PC-3 (cell line): ENCODE data around the gene CPNE7. TPM values are rescaled to one million over a fixed set of nuclear protein-coding genes. Genes with fewer than 3 reads are reported as not detected.

ENCODE experiments used
- ATAC-seq: fragments of 200-7000 bp; cut with Tn5 transposase; 2 replicates; pipeline ENCODE4 v1.9.1; 2020; ENCODE audit warnings: mild to moderate bottlenecking, moderate library complexity
- BruUV-seq: library from RNA; stranded (reverse); fragments of 400-500 nt; replicated peaks from 2 replicates; lab custom pipeline; 2021; lab: Mats Ljungman, UMichigan
- CTCF ChIA-PET: fragments of 300-600 bp; sonication (Branson Sonifier 250); formaldehyde crosslinking; loops from one replicate; lab custom pipeline; 2022; ENCODE audit warnings: antibody characterized with exemption; lab: Charles Lee
- POLR2A ChIA-PET: fragments of 300-600 bp; sonication (Branson Sonifier 250); formaldehyde crosslinking; loops from one replicate; lab custom pipeline; 2022; ENCODE audit warnings: antibody characterized with exemption; ENCODE audit not compliant: unreplicated experiment; lab: Charles Lee
- DNase-seq: peaks from one replicate; pipeline ENCODE4 v3.0.0-alpha.2; 2015
- H2AFZ ChIP-seq: fragments of 300-600 bp; sonication (generic); 2 replicates; pipeline ENCODE4 v1.6.0; 2016; ENCODE audit warnings: antibody characterized with exemption, low read length
- H3F3A ChIP-seq: fragments of 300-600 bp; sonication (generic); one replicate; pipeline ENCODE4 v1.6.0; 2017; ENCODE audit warnings: antibody characterized with exemption, low read length, control low read depth, mild to moderate bottlenecking; ENCODE audit not compliant: unreplicated experiment
- H3K27ac ChIP-seq: fragments of 300-600 bp; sonication (generic); 2 replicates; pipeline ENCODE4 v1.5.1; 2016; ENCODE audit warnings: mild to moderate bottlenecking, low read length
- H3K27me3 ChIP-seq: fragments of 300-600 bp; sonication (generic); 2 replicates; pipeline ENCODE4 v1.6.1; 2016; ENCODE audit warnings: low read length, mixed read lengths
- H3K36me3 ChIP-seq: fragments of 300-600 bp; sonication (generic); 2 replicates; pipeline ENCODE4 v1.6.1; 2016; ENCODE audit warnings: low read depth, mixed run types, low read length, mixed read lengths
- H3K4me1 ChIP-seq: fragments of 300-600 bp; sonication (generic); 2 replicates; pipeline ENCODE4 v1.5.1; 2016; ENCODE audit warnings: low read length; ENCODE audit not compliant: insufficient read depth
- H3K4me2 ChIP-seq: fragments of 300-600 bp; sonication (generic); 2 replicates; pipeline ENCODE4 v1.6.0; 2016; ENCODE audit warnings: low read length
- H3K4me3 ChIP-seq: fragments of 300-600 bp; sonication (generic); 2 replicates; pipeline ENCODE4 v1.5.1; 2016; ENCODE audit warnings: mild to moderate bottlenecking, low read length, mixed read lengths
- H3K79me2 ChIP-seq: fragments of 300-600 bp; sonication (generic); 2 replicates; pipeline ENCODE4 v1.6.1; 2017; ENCODE audit warnings: low read length, mixed read lengths
- H3K9ac ChIP-seq: fragments of 300-600 bp; sonication (generic); 2 replicates; pipeline ENCODE4 v1.6.0; 2016; ENCODE audit warnings: mild to moderate bottlenecking, low read length
- H3K9me2 ChIP-seq: fragments of 300-600 bp; sonication (generic); replicated peaks from 2 replicates; pipeline ENCODE4 v1.6.1; 2016; ENCODE audit warnings: mixed run types, low read length, mixed read lengths
- H3K9me3 ChIP-seq: fragments of 300-600 bp; sonication (generic); 2 replicates; pipeline ENCODE4 v1.6.1; 2016; ENCODE audit warnings: low read length, mixed read lengths
- H4K20me1 ChIP-seq: fragments of 300-600 bp; sonication (generic); 2 replicates; pipeline ENCODE4 v1.6.1; 2016; ENCODE audit warnings: low read length, mixed read lengths
- EZH2 ChIP-seq: fragments of 300-600 bp; sonication (generic); IDR thresholded peaks from one replicate; pipeline ENCODE4 v1.6.1; 2017; ENCODE audit warnings: antibody characterized with exemption, mild to moderate bottlenecking, low read length; ENCODE audit not compliant: unreplicated experiment
- EZH2phosphoT487 ChIP-seq: fragments of 300-600 bp; sonication (generic); IDR thresholded peaks from 2 replicates; pipeline ENCODE4 v1.6.1; 2018; ENCODE audit warnings: mild to moderate bottlenecking, antibody characterized with exemption, low read length, borderline replicate concordance
- intact Hi-C: fragments of 100-400 bp; cut with micrococcal nuclease; formaldehyde crosslinking; loops from 2 replicates; pipeline ENCODE4 v1.9.0; 2023
- total RNA-seq: library from RNA; depleted of rRNA; stranded (reverse); fragments of >200 nt; gene quantifications from 2 replicates; pipeline ENCODE4 v1.2.3, GENCODE V29; 2014
- TF ChIP-seq, protein P1 (sequence below): fragments of 300-600 bp; sonication (generic); conservative IDR thresholded peaks from 2 replicates; pipeline ENCODE4 v1.5.1; 2017; ENCODE audit warnings: antibody characterized with exemption, low read depth, mild to moderate bottlenecking, low read length

The CPNE7 gene
- total RNA-seq, 1 experiment from 2014 or later: 29.7 TPM

GRCh38 chr16:89612415-89613166 lies 37.0 kb downstream of the CPNE7 start:
- no peaks in the 10 kb centered on the region for H3K9me2 ChIP-seq
- H3K4me3 ChIP-seq: no peak overlapping the region
- H3K4me2 ChIP-seq: no peak overlapping the region
- H3K27ac ChIP-seq: no peak overlapping the region
- no peaks in the 10 kb centered on the region for H4K20me1 ChIP-seq
- POLR2A ChIA-PET: no interaction called here
- H3K27me3 ChIP-seq: no peaks in the 10 kb centered on the region
- intact Hi-C loops: no loop called here
- TF ChIP-seq EZH2 (no peak), EZH2phosphoT487 (no peak)
- TF ChIP-seq, protein P1, sequence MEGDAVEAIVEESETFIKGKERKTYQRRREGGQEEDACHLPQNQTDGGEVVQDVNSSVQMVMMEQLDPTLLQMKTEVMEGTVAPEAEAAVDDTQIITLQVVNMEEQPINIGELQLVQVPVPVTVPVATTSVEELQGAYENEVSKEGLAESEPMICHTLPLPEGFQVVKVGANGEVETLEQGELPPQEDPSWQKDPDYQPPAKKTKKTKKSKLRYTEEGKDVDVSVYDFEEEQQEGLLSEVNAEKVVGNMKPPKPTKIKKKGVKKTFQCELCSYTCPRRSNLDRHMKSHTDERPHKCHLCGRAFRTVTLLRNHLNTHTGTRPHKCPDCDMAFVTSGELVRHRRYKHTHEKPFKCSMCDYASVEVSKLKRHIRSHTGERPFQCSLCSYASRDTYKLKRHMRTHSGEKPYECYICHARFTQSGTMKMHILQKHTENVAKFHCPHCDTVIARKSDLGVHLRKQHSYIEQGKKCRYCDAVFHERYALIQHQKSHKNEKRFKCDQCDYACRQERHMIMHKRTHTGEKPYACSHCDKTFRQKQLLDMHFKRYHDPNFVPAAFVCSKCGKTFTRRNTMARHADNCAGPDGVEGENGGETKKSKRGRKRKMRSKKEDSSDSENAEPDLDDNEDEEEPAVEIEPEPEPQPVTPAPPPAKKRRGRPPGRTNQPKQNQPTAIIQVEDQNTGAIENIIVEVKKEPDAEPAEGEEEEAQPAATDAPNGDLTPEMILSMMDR: no peak
- H3K9me3 ChIP-seq: no peaks in the 10 kb centered on the region
- no peaks in the 10 kb centered on the region for H3K79me2 ChIP-seq
- ATAC-seq (no peak), DNase-seq (no peak)
- H3F3A ChIP-seq: no peaks in the 10 kb centered on the region
- no TSS peak for BruUV-seq
- H2AFZ ChIP-seq: no peak overlapping the region
- no peaks in the 10 kb centered on the region for H3K4me1 ChIP-seq
- no peaks in the 10 kb centered on the region for H3K36me3 ChIP-seq
- no peak overlapping the region for H3K9ac ChIP-seq
- CTCF ChIA-PET: no interaction called here

GRCh38 chr16:89613231-89613953 lies 37.8 kb downstream of the CPNE7 start, which contains the start of gene DPEP1:
TSS of gene DPEP1 (plus strand) at chr16:89613642. CDS start at chr16:89630411, 16,769 bp downstream.
- Histone ChIP-seq H3K4me2 (no peak within 1 kb of the TSS), H2AFZ (no peak within 1 kb of the TSS), H3K79me2 (no peaks in the 10 kb centered on the region), H3K27ac (no peak within 1 kb of the TSS), H3F3A (no peaks in the 10 kb centered on the region), H3K9ac (no peak within 1 kb of the TSS), H3K36me3 (no peaks in the 10 kb centered on the region), H3K27me3 (no peaks in the 10 kb centered on the region), H3K4me3 (no peak within 1 kb of the TSS), H3K4me1 (no peaks in the 10 kb centered on the region), H4K20me1 (no peaks in the 10 kb centered on the region), H3K9me3 (no peaks in the 10 kb centered on the region), H3K9me2 (no peaks in the 10 kb centered on the region)
- intact Hi-C loops: no loop called here
- DNase-seq: no peak
- BruUV-seq: no TSS peak
- ChIA-PET CTCF (no interaction called here), POLR2A (no interaction called here)
- ATAC-seq: no peak; the same call in 1 of the 2 replicates
- TF ChIP-seq, protein P1: no peak

DNA sequence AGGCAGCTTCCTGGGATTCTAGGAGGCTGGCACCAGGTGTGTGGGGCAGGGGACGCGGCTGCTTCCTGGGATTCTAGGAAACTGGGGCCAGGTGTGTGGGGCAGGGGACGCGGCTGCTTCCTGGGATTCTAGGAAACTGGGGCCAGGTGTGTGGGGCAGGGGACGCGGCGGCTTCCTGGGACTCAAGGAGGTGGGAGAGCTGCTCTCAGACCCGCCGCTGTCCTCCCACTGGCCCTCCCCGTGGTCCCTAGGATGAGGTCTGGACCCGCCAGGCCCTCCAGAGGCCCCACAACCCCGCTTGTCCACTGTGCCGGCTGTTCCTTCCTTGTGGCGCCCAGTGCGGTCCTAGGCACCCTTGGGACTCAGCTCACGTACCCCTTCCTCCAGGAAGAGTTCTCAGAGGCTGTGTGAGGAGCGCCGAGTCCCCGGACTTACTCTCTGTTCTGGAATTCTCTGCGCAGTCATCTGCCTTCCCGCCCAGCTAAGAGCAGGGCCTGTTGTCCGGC lies 38.4 kb downstream of the CPNE7 start:
- Histone ChIP-seq H4K20me1 (no peaks in the 10 kb centered on the region), H3K9ac (no peak overlapping the region), H3K27me3 (no peaks in the 10 kb centered on the region), H3K4me2 (no peak overlapping the region), H3K4me1 (no peaks in the 10 kb centered on the region), H3K79me2 (no peaks in the 10 kb centered on the region), H3K4me3 (no peak overlapping the region), H3K27ac (no peak overlapping the region), H3K36me3 (no peaks in the 10 kb centered on the region), H3K9me3 (no peaks in the 10 kb centered on the region), H2AFZ (no peak overlapping the region), H3K9me2 (no peaks in the 10 kb centered on the region), H3F3A (no peaks in the 10 kb centered on the region)
- ChIA-PET CTCF (no interaction called here), POLR2A (no interaction called here)
- no peak for TF ChIP-seq EZH2
- no peak for TF ChIP-seq EZH2phosphoT487
- TF ChIP-seq, protein P1: no peak
- ATAC-seq (no peak), DNase-seq (no peak)
- no TSS peak for BruUV-seq
- intact Hi-C loops: no loop called here
